NCI-H1092 (cell line): ENCODE measurements around the gene UNC5C.

Source experiments
- DNase-seq: peaks from one replicate; lab custom pipeline; 2025; lab: John Stamatoyannopoulos, UW

Gene UNC5C

GRCh38 chr4:95217197-95217596 lies 331.6 kb downstream of the UNC5C start:
- DNase-seq = no peak

- DNase-seq = no peak
These were observed 332.1 kb downstream of the UNC5C start for GRCh38 chr4:95216636-95217035.

- no peak for DNase-seq
These were observed 332.7 kb downstream of the UNC5C start for GRCh38 chr4:95215991-95216605.

GRCh38 chr4:95215043-95215442 lies 333.7 kb downstream of the UNC5C start:
- no peak for DNase-seq

GRCh38 chr4:95214408-95214807 lies 334.4 kb downstream of the UNC5C start:
- no peak for DNase-seq

- DNase-seq = no peak
These were observed 335.4 kb downstream of the UNC5C start for GRCh38 chr4:95213366-95213765.

GRCh38 chr4:95212692-95213091 lies 336.1 kb downstream of the UNC5C start:
- no peak for DNase-seq

- DNase-seq = no peak
These were observed 338.8 kb downstream of the UNC5C start for GRCh38 chr4:95209927-95210326.

GRCh38 chr4:95204873-95205272 lies 343.9 kb downstream of the UNC5C start:
- no peak for DNase-seq

GRCh38 chr4:95204267-95204844 lies 344.4 kb downstream of the UNC5C start:
- DNase-seq = no peak

- DNase-seq = no peak
These were observed 349.8 kb downstream of the UNC5C start for GRCh38 chr4:95198961-95199360.

- DNase-seq = no peak
These were observed 351.4 kb downstream of the UNC5C start for GRCh38 chr4:95197353-95197752.

GRCh38 chr4:95193391-95194224 lies 355.2 kb downstream of the UNC5C start:
- no peak for DNase-seq

- DNase-seq = no peak
These were observed 357.2 kb downstream of the UNC5C start for GRCh38 chr4:95191537-95191936.

GRCh38 chr4:95190751-95191436 lies 357.9 kb downstream of the UNC5C start:
- DNase-seq = no peak

- no peak for DNase-seq
These were observed 359.9 kb downstream of the UNC5C start for GRCh38 chr4:95188701-95189370.

GRCh38 chr4:95186666-95187065 lies 362.1 kb downstream of the UNC5C start:
- no peak for DNase-seq

- DNase-seq = no peak
These were observed 364.9 kb downstream of the UNC5C start for GRCh38 chr4:95183656-95184408.

GRCh38 chr4:95181996-95182306 lies 366.8 kb downstream of the UNC5C start:
- DNase-seq = no peak

- DNase-seq = no peak
These were observed 367.4 kb downstream of the UNC5C start for GRCh38 chr4:95181243-95181995.
